Panc1 (cell line): ENCODE measurements around the gene DUOXA1. TPM values are rescaled to one million over a fixed set of nuclear protein-coding genes. Genes with fewer than 3 reads are reported as not detected.
A peak's percentile ranks its signal among the peaks of the same experiment; 100 is the strongest.

ENCODE experiments used
- ATAC-seq: fragments of 200-7000 bp; cut with Tn5 transposase; 2 replicates; pipeline ENCODE4 v1.9.1; 2020; ENCODE audit warnings: mild to moderate bottlenecking, moderate library complexity
- BruUV-seq: library from RNA; stranded (reverse); fragments of 400-500 nt; replicated peaks from 2 replicates; lab custom pipeline; 2021; lab: Mats Ljungman, UMichigan
- CTCF ChIA-PET: fragments of 300-600 bp; sonication (Branson Sonifier 250); formaldehyde crosslinking; loops from one replicate; lab custom pipeline; 2022; ENCODE audit warnings: antibody characterized with exemption; lab: Charles Lee
- POLR2A ChIA-PET: fragments of 300-600 bp; sonication (Branson Sonifier 250); formaldehyde crosslinking; loops from one replicate; lab custom pipeline; 2022; ENCODE audit warnings: antibody characterized with exemption; lab: Charles Lee
- DNase-seq: peaks from one replicate; pipeline ENCODE4 v3.0.0-alpha.2; 2010; ENCODE audit warnings: low read depth, low spot score
- H3K27ac ChIP-seq: 2 replicates; pipeline ENCODE4 v1.5.1; 2011; ENCODE audit warnings: mild to moderate bottlenecking, low read length, inconsistent platforms
- H3K27me3 ChIP-seq: fragments of 200-500 bp; sonication (Bioruptor generic); 2 replicates; pipeline ENCODE4 v1.6.0; 2014; ENCODE audit warnings: low read length, inconsistent platforms; ENCODE audit not compliant: control insufficient read depth, insufficient read depth
- H3K36me3 ChIP-seq: fragments of 200-500 bp; sonication (Bioruptor generic); 2 replicates; pipeline ENCODE4 v1.5.1; 2014; ENCODE audit warnings: inconsistent platforms, mild to moderate bottlenecking, low read length, moderate library complexity; ENCODE audit not compliant: control insufficient read depth, insufficient read depth
- H3K4me1 ChIP-seq: 2 replicates; pipeline ENCODE4 v1.5.1; 2011; ENCODE audit warnings: inconsistent platforms, mild to moderate bottlenecking, low read length, moderate library complexity; ENCODE audit not compliant: control insufficient read depth, insufficient read depth
- H3K4me3 ChIP-seq, 2 experiments: 2 replicates each; pipeline ENCODE4 v1.5.1; 2011 to 2012; ENCODE audit warnings: low read depth in 2 of 2, low read length in 2 of 2, mild to moderate bottlenecking in 2 of 2, inconsistent platforms in 1 of 2, moderate library complexity in 1 of 2
- H3K9me3 ChIP-seq: fragments of 200-500 bp; sonication (Bioruptor generic); 2 replicates; pipeline ENCODE4 v1.5.1; 2014; ENCODE audit warnings: low read depth, mild to moderate bottlenecking, inconsistent platforms, low read length, moderate library complexity; ENCODE audit not compliant: control insufficient read depth, insufficient read depth
- POLR2AphosphoS5 ChIP-seq: IDR thresholded peaks from 2 replicates; pipeline ENCODE4 v1.6.1; 2012; ENCODE audit warnings: mild to moderate bottlenecking, low read depth, low read length, moderate library complexity
- REST ChIP-seq, 2 experiments: IDR thresholded peaks; 2 replicates each; pipeline ENCODE4 v1.6.1; 2011 to 2012; ENCODE audit warnings: low read depth in 2 of 2, control low read depth in 1 of 2, low read length in 1 of 2, mild to moderate bottlenecking in 1 of 2, moderate library complexity in 1 of 2; ENCODE audit not compliant: insufficient read depth in 1 of 2
- SIN3A ChIP-seq: IDR thresholded peaks from 2 replicates; pipeline ENCODE4 v1.6.1; 2012; ENCODE audit warnings: low read depth, mild to moderate bottlenecking, low read length, moderate library complexity, borderline replicate concordance; ENCODE audit not compliant: insufficient read depth
- TCF7L2 ChIP-seq: IDR thresholded peaks from 2 replicates; pipeline ENCODE4 v1.6.1; 2011; ENCODE audit warnings: mild to moderate bottlenecking, low read depth, low read length, inconsistent platforms
- in situ Hi-C: cut with HindIII; loops from 2 replicates; pipeline ENCODE4 v1.10.0; 2016; ENCODE audit warnings: low sequenced_read_pairs, low pct_unique_long_range_greater_than_20kb
- intact Hi-C: fragments of 100-400 bp; cut with micrococcal nuclease; formaldehyde crosslinking; loops from one replicate; pipeline ENCODE4 v1.10.0; 2022; ENCODE audit not compliant: unreplicated experiment
- total RNA-seq: library from RNA; stranded (reverse); gene quantifications from one replicate; pipeline ENCODE4 v1.2.1, GENCODE V29; 2021; ENCODE audit not compliant: unreplicated experiment
- TF ChIP-seq, protein P1 (sequence below): fragments of 450-650 bp; IDR thresholded peaks from 2 replicates; pipeline ENCODE4 v1.5.1; 2017; ENCODE audit warnings: mild to moderate bottlenecking

DUOXA1 gene
- total RNA-seq, 1 experiment from 2014 or later = not detected

DNA sequence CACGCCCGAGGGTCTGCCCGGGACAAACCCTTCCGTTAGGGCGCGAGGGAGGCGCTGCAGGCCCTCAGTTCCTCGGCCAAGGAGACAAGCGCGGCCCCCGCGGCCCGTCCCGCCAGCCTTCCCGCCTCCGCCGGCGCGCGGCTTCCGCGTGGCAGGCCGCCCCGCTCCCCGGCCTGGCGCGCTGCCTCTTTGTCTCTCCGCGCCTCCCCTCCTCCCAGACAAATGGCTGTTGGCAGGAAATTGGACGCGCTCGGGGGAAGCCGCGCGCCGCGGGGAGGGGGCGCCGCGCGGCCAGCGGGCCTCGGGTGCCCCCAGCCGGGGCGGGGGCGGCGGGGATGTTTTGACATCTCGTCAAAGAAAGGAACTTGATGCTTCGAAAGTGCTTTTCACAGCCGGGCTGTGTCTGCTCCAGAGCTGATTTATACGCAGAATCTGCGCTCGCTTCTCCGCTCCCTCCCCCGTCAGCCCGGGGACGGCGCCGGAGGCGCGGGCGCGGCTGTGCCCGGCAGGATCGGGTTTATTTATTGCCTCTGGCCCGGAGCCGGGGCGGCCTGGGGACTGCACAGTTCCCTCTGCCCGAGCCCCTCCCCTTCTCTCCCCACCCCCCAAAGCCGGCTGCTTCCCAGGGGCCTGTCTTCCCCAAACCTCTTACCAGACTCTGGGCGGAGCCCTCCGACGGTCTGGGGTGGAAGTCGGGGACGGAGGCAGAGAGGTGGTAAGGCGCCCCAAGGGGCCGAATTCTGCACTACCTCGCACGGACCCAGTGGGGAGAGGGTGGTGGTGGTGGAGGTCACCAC, 37.4 kb upstream of the DUOXA1 start:
- DNase-seq (peak; percentile 58), ATAC-seq (peak; percentile 92)
- Histone ChIP-seq H3K27me3 (no peaks in the 10 kb centered on the region), H3K4me3 (peak overlapping the region; percentile 67 to 68), H3K27ac (peak overlapping the region; percentile 84), H3K4me1 (peaks cover 8% of the 10 kb centered on the region), H3K9me3 (no peaks in the 10 kb centered on the region), H3K36me3 (no peaks in the 10 kb centered on the region)
- BruUV-seq = no TSS peak
- ChIA-PET POLR2A (interaction anchor here (0.5 to 1.0 kb wide), 2 partner anchors 14 to 33 kb away, joined by 3 read pairs; no protein-coding TSS in a partner anchor), CTCF (interaction anchor here (0.6 kb wide), 1 partner anchor 63 kb away, joined by 3 read pairs; no protein-coding TSS in a partner anchor)
- intact Hi-C loops (no loop called here), in situ Hi-C loops (no loop called here)
- TF ChIP-seq TCF7L2 = no peak
- peak; percentile 35; the same call in 1 of the 2 replicates for TF ChIP-seq POLR2AphosphoS5
- TF ChIP-seq, protein P1, sequence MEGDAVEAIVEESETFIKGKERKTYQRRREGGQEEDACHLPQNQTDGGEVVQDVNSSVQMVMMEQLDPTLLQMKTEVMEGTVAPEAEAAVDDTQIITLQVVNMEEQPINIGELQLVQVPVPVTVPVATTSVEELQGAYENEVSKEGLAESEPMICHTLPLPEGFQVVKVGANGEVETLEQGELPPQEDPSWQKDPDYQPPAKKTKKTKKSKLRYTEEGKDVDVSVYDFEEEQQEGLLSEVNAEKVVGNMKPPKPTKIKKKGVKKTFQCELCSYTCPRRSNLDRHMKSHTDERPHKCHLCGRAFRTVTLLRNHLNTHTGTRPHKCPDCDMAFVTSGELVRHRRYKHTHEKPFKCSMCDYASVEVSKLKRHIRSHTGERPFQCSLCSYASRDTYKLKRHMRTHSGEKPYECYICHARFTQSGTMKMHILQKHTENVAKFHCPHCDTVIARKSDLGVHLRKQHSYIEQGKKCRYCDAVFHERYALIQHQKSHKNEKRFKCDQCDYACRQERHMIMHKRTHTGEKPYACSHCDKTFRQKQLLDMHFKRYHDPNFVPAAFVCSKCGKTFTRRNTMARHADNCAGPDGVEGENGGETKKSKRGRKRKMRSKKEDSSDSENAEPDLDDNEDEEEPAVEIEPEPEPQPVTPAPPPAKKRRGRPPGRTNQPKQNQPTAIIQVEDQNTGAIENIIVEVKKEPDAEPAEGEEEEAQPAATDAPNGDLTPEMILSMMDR = peak; percentile 85

DNA sequence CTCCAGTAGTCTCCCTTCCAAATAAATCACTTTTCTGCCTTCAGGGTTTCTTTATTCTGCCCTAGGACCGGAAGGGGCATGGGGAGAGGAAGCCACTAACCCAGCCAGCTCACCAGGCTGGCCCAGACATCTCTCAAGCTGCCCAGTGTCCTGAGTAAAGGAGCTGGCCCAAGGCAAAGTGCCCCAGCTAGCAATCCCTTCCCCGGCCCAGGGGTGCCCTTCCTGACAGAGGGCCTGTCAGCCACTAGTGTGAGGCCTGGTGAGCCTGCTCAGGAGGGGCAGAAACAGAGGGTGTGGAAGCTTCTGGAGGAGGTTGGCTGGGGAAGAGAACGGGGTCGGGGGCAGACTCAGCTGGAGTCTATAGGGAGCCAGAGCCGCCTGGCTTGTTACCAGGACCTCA, 35.9 kb upstream of the DUOXA1 start:
- peaks cover 8% of the 10 kb centered on the region for H3K4me1 ChIP-seq
- H3K36me3 ChIP-seq = no peaks in the 10 kb centered on the region
- no peak overlapping the region for H3K4me3 ChIP-seq
- DNase-seq (no peak), ATAC-seq (no peak)
- H3K9me3 ChIP-seq = no peaks in the 10 kb centered on the region
- H3K27ac ChIP-seq = peak overlapping the region; percentile 29; the same call in 1 of the 2 replicates
- POLR2A ChIA-PET = no interaction called here
- no peaks in the 10 kb centered on the region for H3K27me3 ChIP-seq
- TF ChIP-seq SIN3A = no peak
- TF ChIP-seq TCF7L2 = no peak
- no peak for TF ChIP-seq POLR2AphosphoS5
- TF ChIP-seq REST (IDR thresholded peaks at IDR 0.05; ENCODE audit: insufficient read depth in 1 of 2, low read depth in 2 of 2, low read length in 1 of 2) = no peak
- TF ChIP-seq, protein P1 = no peak
- no TSS peak for BruUV-seq
- CTCF ChIA-PET = interaction anchor here (0.7 kb wide), 1 partner anchor 51 kb away, joined by 5 read pairs; no protein-coding TSS in a partner anchor
- intact Hi-C loops (no loop called here), in situ Hi-C loops (no loop called here)
